Suprapubic skin (tissue), 4 donors: ENCODE measurements around the gene DHX40. TPM values are rescaled to one million over a fixed set of nuclear protein-coding genes. Genes with fewer than 3 reads are reported as not detected.
"Not testable (repeated sequence)": the region's sequence is repeated elsewhere in the genome, so short reads cannot be mapped to it uniquely, and the experiment has no call there.

ENCODE experiments used
- DNase-seq, 2 donors: peaks; one replicate each; pipeline ENCODE4 v3.0.0-alpha.2; 2019; ENCODE audit warnings: low spot score in 2 of 2
- H3K27ac ChIP-seq: fragments of 200-600 bp; sonication (generic); one replicate; pipeline ENCODE4 v1.5.1; 2019
- H3K27me3 ChIP-seq: fragments of 200-600 bp; sonication (generic); one replicate; pipeline ENCODE4 v1.5.1; 2019
- H3K36me3 ChIP-seq: fragments of 200-600 bp; sonication (generic); one replicate; pipeline ENCODE4 v1.5.1; 2019
- H3K4me1 ChIP-seq: fragments of 200-600 bp; sonication (generic); one replicate; pipeline ENCODE4 v1.5.1; 2019
- H3K4me3 ChIP-seq: fragments of 200-600 bp; sonication (generic); one replicate; pipeline ENCODE4 v1.5.1; 2019; ENCODE audit warnings: mild to moderate bottlenecking
- H3K9me3 ChIP-seq: fragments of 200-600 bp; sonication (generic); one replicate; pipeline ENCODE4 v1.5.1; 2019
- EP300 ChIP-seq: sonication (generic); formaldehyde crosslinking; IDR thresholded peaks from one replicate; pipeline ENCODE4 v1.6.1; 2017; ENCODE audit warnings: antibody characterized with exemption
- POLR2A ChIP-seq, 2 donors: fragments of 450-650 bp; IDR thresholded peaks; one replicate each; pipeline ENCODE4 v1.6.1; 2017; ENCODE audit warnings: antibody characterized with exemption in 2 of 2, mild to moderate bottlenecking in 2 of 2, moderate library complexity in 2 of 2
- POLR2AphosphoS5 ChIP-seq, 3 donors: sonication (generic); formaldehyde crosslinking; IDR thresholded peaks; one replicate each; pipeline ENCODE4 v1.6.1; 2017; ENCODE audit warnings: antibody characterized with exemption in 3 of 3
- WGBS: methylation state at CpG from one replicate; pipeline ENCODE4 v1.1.5; 2018; 5-methylcytosine and 5-hydroxymethylcytosine counted together
- total RNA-seq, 4 donors: library from RNA; depleted of rRNA; stranded (reverse); fragments of >200 nt; gene quantifications; one replicate each; pipeline ENCODE4 v1.1.0, GENCODE V29; 2016
- TF ChIP-seq, protein P1 (sequence below), 2 donors: fragments of 200-600 bp in 1 of 2; fragments of 450-650 bp in 1 of 2; sonication (generic) in 1 of 2; IDR thresholded peaks; one replicate each; pipeline ENCODE4 v1.5.1; 2016 to 2019; ENCODE audit warnings: antibody characterized with exemption in 2 of 2, mild to moderate bottlenecking in 1 of 2, moderate library complexity in 1 of 2

Gene DHX40
- total RNA-seq, 4 donors from 2014 or later, result 30.6 to 42.9 (median 37.4) TPM

DNA sequence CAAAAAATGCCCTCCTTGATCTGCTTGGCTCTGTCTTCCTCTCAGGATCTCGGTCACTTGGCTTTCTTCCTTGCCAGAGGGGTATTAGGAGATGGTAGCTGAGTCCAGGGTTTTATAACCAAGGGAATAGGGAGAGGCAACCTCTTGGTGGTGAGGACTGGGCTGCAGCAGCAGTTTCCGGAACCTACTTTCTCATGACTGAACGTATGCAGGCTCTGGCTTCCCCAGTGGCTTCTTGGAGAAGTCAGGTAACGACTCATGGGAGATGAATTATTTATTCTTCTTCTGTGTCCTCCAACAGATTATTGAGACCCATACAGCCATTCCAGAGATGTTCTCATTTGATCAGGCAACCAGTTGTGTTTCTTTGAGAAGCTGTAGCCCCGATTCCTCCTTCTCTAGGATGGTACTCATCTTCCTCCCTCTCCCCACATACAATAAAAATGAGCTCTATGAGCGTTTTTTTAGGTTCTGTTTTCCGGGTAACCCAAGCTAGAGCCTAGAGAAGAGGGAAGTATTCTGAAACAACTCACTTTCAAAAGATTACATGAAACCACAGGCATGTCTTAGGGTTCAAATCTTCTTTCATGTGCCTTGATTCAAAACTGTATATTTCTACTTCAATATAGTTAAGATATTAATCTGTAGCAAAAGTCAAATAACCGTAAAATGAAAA, 22.3 kb upstream of the DHX40 start:
- Histone ChIP-seq H3K27me3 (peaks cover 2% of the 10 kb centered on the region), H3K9me3 (no peaks in the 10 kb centered on the region), H3K27ac (no peak overlapping the region), H3K36me3 (no peaks in the 10 kb centered on the region), H3K4me3 (no peak overlapping the region), H3K4me1 (no peaks in the 10 kb centered on the region)
- no peak for DNase-seq
- TF ChIP-seq POLR2A (IDR thresholded peaks at IDR 0.05) (no peak), EP300 (no peak), POLR2AphosphoS5 (IDR thresholded peaks at IDR 0.05) (no peak)
- TF ChIP-seq, protein P1, sequence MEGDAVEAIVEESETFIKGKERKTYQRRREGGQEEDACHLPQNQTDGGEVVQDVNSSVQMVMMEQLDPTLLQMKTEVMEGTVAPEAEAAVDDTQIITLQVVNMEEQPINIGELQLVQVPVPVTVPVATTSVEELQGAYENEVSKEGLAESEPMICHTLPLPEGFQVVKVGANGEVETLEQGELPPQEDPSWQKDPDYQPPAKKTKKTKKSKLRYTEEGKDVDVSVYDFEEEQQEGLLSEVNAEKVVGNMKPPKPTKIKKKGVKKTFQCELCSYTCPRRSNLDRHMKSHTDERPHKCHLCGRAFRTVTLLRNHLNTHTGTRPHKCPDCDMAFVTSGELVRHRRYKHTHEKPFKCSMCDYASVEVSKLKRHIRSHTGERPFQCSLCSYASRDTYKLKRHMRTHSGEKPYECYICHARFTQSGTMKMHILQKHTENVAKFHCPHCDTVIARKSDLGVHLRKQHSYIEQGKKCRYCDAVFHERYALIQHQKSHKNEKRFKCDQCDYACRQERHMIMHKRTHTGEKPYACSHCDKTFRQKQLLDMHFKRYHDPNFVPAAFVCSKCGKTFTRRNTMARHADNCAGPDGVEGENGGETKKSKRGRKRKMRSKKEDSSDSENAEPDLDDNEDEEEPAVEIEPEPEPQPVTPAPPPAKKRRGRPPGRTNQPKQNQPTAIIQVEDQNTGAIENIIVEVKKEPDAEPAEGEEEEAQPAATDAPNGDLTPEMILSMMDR (IDR thresholded peaks at IDR 0.05), result no peak
- 76% methylated on average over 8 of the region's 8 CpGs for WGBS

DNA sequence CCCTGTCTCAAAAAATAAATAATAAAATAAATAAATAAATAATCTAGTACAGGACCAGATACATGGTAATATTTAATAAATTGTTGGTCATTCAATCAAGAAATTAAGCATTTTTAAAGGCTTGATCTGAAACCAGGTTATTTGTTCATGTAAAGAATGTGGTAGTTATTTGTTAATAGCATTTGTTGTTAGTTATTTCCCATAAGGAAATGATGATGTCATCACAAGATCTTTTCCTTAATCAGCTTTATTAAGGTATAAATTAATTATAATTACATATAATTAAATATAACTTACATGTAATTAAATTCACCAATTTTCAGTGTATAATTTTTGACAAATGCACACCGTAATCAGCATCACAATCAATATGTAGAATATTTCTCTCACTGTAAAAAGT, 19.5 kb upstream of the DHX40 start:
- no peak for DNase-seq
- Histone ChIP-seq H3K9me3 (no peaks in the 10 kb centered on the region), H3K36me3 (no peaks in the 10 kb centered on the region), H3K4me1 (no peaks in the 10 kb centered on the region), H3K4me3 (no peak overlapping the region), H3K27me3 (peaks cover 2% of the 10 kb centered on the region), H3K27ac (no peak overlapping the region)
- TF ChIP-seq POLR2A (IDR thresholded peaks at IDR 0.05) (no peak), POLR2AphosphoS5 (IDR thresholded peaks at IDR 0.05) (no peak), EP300 (no peak)
- TF ChIP-seq, protein P1 (IDR thresholded peaks at IDR 0.05), result no peak
- WGBS, result 94% methylated on average over 1 of the region's 1 CpG

DNA sequence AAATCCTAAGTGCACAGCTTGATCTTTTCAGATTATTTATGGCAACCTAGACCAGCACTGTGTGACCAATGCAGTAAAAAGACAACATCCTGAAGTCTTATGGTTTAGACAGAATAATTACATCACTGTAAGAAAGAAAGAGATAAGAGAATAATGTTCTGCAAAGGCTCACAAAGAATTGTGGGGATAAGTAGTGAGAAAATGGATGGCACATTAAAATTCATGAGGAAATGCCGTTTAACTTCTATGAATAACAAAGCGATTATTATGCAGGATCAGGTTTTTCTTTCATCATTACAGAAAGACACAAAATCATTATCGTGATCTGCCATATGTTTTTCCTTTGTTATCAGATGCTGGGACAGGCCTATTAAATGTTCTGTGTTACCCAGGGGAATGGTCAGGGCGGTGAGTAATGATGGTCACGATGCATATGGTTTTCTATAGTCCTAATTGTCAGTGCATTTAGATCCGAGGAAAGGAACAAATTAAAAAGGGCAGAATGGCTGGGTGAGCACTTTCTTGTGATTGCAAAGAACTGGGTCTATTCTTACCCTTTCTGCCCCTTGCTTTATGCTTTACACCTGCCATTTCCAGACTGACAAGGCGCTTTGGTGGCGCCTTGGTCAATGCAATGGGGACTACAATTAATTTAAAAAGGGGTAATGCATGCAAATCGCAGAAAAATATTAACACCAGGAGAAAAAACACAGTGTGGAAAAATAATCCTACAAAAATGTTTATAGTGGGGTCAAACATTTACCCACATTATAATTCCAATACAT, 18.1 kb upstream of the DHX40 start:
- H3K4me1 ChIP-seq, result no peaks in the 10 kb centered on the region
- H3K9me3 ChIP-seq, result no peaks in the 10 kb centered on the region
- DNase-seq, result no peak
- H3K27me3 ChIP-seq, result peaks cover 2% of the 10 kb centered on the region
- H3K4me3 ChIP-seq, result no peak overlapping the region
- no peak overlapping the region for H3K27ac ChIP-seq
- WGBS, result 66% methylated on average over 9 of the region's 9 CpGs
- TF ChIP-seq POLR2A (IDR thresholded peaks at IDR 0.05) (no peak), POLR2AphosphoS5 (IDR thresholded peaks at IDR 0.05) (no peak), EP300 (no peak)
- TF ChIP-seq, protein P1 (IDR thresholded peaks at IDR 0.05), result no peak
- H3K36me3 ChIP-seq, result no peaks in the 10 kb centered on the region

DNA sequence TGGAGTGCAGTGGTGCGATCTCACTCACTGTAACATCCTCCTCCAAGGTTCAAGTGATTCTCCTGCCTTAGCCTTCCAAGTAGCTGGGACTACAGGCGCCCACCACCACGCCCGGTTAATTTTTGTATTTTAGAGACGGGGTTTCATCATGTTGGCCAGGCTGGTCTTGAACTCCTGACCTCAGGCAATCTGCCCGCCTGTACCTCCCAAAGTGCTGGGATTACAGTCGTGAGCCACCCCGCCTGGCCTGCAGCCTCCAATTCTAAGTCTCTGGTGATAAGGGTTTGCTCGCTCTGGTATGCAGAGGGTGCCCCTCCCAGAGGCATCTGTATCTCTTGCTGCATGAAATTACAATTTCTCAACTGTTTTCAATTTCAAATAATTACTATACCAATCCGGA, 16.4 kb upstream of the DHX40 start:
- not testable (repeated sequence) for H3K4me3 ChIP-seq, H3K27me3 ChIP-seq, DNase-seq, H3K27ac ChIP-seq, H3K36me3 ChIP-seq, H3K4me1 ChIP-seq, H3K9me3 ChIP-seq
- WGBS, result 80% methylated on average over 10 of the region's 10 CpGs

DNA sequence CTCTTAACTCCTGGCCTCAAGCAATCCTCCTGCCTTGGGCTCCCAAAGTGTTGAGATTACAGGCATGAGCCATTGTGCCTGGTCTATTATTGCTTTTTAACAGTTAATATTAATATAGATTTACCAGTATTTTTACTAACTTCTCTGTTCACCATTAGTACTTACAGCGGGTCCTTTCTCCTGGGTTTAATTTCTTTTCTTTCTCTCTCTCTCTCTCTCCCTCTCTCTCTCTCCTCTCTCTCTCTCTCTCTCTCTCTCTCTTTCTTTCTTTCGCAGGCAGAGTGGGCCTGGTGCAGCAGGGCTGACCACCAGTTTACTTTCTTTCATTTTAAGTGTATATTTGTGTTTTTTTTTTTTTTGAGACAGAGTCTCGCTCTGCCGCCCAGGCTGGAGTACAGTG, 14.7 kb upstream of the DHX40 start:
- Histone ChIP-seq H3K4me1 (no peaks in the 10 kb centered on the region), H3K27ac (no peak overlapping the region), H3K9me3 (no peaks in the 10 kb centered on the region), H3K27me3 (no peaks in the 10 kb centered on the region), H3K4me3 (no peak overlapping the region), H3K36me3 (no peaks in the 10 kb centered on the region)
- no peak for DNase-seq
- no peak for TF ChIP-seq POLR2AphosphoS5 (IDR thresholded peaks at IDR 0.05)
- TF ChIP-seq, protein P1 (IDR thresholded peaks at IDR 0.05), result no peak
- TF ChIP-seq EP300, result no peak
- TF ChIP-seq POLR2A (IDR thresholded peaks at IDR 0.05), result no peak
- WGBS, result 96% methylated on average over 4 of the region's 4 CpGs
